ENCODE measurements around the gene SUSD6.

SUSD6 gene

GRCh38 chr14:69654116-69654515 lies 42.7 kb downstream of the SUSD6 start:
- no peak overlapping the region for H2BK15ac ChIP-seq (replicated peaks; ENCODE audit: low read depth)
- no peak overlapping the region for H3K23ac ChIP-seq (ENCODE audit: low read length)
- no peak overlapping the region for H3K4me2 ChIP-seq (ENCODE audit: low read length)
- no peaks in the 10 kb centered on the region for H3K79me1 ChIP-seq (ENCODE audit: low read length)
- no peak overlapping the region for H3K4me3 ChIP-seq (ENCODE audit: low read length)
- no peak overlapping the region for H3K4ac ChIP-seq (ENCODE audit: low read depth, low read length)
- no peak overlapping the region for H3K56ac ChIP-seq (ENCODE audit: low read length)
- no peak overlapping the region for H2BK120ac ChIP-seq (ENCODE audit: low read depth, low read length)
- H3K27me3 ChIP-seq (ENCODE audit: insufficient read depth, low read length, poor library complexity) = no peaks in the 10 kb centered on the region
- H2BK5ac ChIP-seq (ENCODE audit: low read length) = no peak overlapping the region
- H3K27ac ChIP-seq (ENCODE audit: low read depth, low read length) = no peak overlapping the region
- H2AK5ac ChIP-seq (ENCODE audit: low read length) = no peak overlapping the region
- no peaks in the 10 kb centered on the region for H3K36me3 ChIP-seq (ENCODE audit: control insufficient read depth, insufficient read depth, low read length)
- no CpG with 5 or more reads among the region's 3 CpGs for WGBS (ENCODE audit: extremely low coverage, insufficient coverage, low lambda C conversion rate)
- H3K4me1 ChIP-seq (ENCODE audit: control insufficient read depth, low read depth, low read length) = peaks cover 17% of the 10 kb centered on the region
- H4K8ac ChIP-seq (ENCODE audit: low read depth, low read length) = no peak overlapping the region
- H3K79me2 ChIP-seq (ENCODE audit: control insufficient read depth, insufficient read depth, low read length) = no peaks in the 10 kb centered on the region
- no peak overlapping the region for H4K5ac ChIP-seq (ENCODE audit: low read length)
- H3K9ac ChIP-seq (ENCODE audit: low read length) = no peak overlapping the region
- no peak overlapping the region for H3K18ac ChIP-seq (ENCODE audit: low read length)
- DNase-seq = no peak

GRCh38 chr14:69657950-69658355 lies 46.6 kb downstream of the SUSD6 start:
- no peaks in the 10 kb centered on the region for H3K27me3 ChIP-seq (ENCODE audit: insufficient read depth, low read length, poor library complexity)
- H3K4me1 ChIP-seq (ENCODE audit: control insufficient read depth, low read depth, low read length) = peaks cover 10% of the 10 kb centered on the region
- no peak overlapping the region for H3K4me3 ChIP-seq (ENCODE audit: low read length)
- no peak overlapping the region for H3K4ac ChIP-seq (ENCODE audit: low read depth, low read length)
- H3K18ac ChIP-seq (ENCODE audit: low read length) = no peak overlapping the region
- H2BK15ac ChIP-seq (replicated peaks; ENCODE audit: low read depth) = no peak overlapping the region
- H3K27ac ChIP-seq (ENCODE audit: low read depth, low read length) = no peak overlapping the region
- no peaks in the 10 kb centered on the region for H3K36me3 ChIP-seq (ENCODE audit: control insufficient read depth, insufficient read depth, low read length)
- no peak overlapping the region for H3K23ac ChIP-seq (ENCODE audit: low read length)
- no CpG with 5 or more reads among the region's 9 CpGs for WGBS (ENCODE audit: extremely low coverage, insufficient coverage, low lambda C conversion rate)
- no peak overlapping the region for H2AK5ac ChIP-seq (ENCODE audit: low read length)
- H3K9ac ChIP-seq (ENCODE audit: low read length) = no peak overlapping the region
- no peak overlapping the region for H4K5ac ChIP-seq (ENCODE audit: low read length)
- no peak overlapping the region for H2BK5ac ChIP-seq (ENCODE audit: low read length)
- no peak overlapping the region for H3K56ac ChIP-seq (ENCODE audit: low read length)
- H4K8ac ChIP-seq (ENCODE audit: low read depth, low read length) = no peak overlapping the region
- H2BK120ac ChIP-seq (ENCODE audit: low read depth, low read length) = no peak overlapping the region
- H3K79me2 ChIP-seq (ENCODE audit: control insufficient read depth, insufficient read depth, low read length) = no peaks in the 10 kb centered on the region
- no peaks in the 10 kb centered on the region for H3K79me1 ChIP-seq (ENCODE audit: low read length)
- H3K4me2 ChIP-seq (ENCODE audit: low read length) = no peak overlapping the region
- DNase-seq = peak; percentile 48

GRCh38 chr14:69658664-69659261 lies 47.4 kb downstream of the SUSD6 start:
- Histone ChIP-seq H2BK15ac (replicated peaks; ENCODE audit: low read depth) (no peak overlapping the region), H3K23ac (ENCODE audit: low read length) (no peak overlapping the region), H3K18ac (ENCODE audit: low read length) (no peak overlapping the region), H3K4me3 (ENCODE audit: low read length) (no peak overlapping the region), H4K8ac (ENCODE audit: low read depth, low read length) (no peak overlapping the region), H3K79me2 (ENCODE audit: control insufficient read depth, insufficient read depth, low read length) (no peaks in the 10 kb centered on the region), H3K4me2 (ENCODE audit: low read length) (no peak overlapping the region), H2BK5ac (ENCODE audit: low read length) (no peak overlapping the region), H3K79me1 (ENCODE audit: low read length) (no peaks in the 10 kb centered on the region), H3K27ac (ENCODE audit: low read depth, low read length) (no peak overlapping the region), H2AK5ac (ENCODE audit: low read length) (no peak overlapping the region), H3K27me3 (ENCODE audit: insufficient read depth, low read length, poor library complexity) (no peaks in the 10 kb centered on the region), H3K56ac (ENCODE audit: low read length) (peak overlapping the region; percentile 52), H4K5ac (ENCODE audit: low read length) (no peak overlapping the region), H3K36me3 (ENCODE audit: control insufficient read depth, insufficient read depth, low read length) (no peaks in the 10 kb centered on the region), H3K4me1 (ENCODE audit: control insufficient read depth, low read depth, low read length) (peaks cover 10% of the 10 kb centered on the region), H2BK120ac (ENCODE audit: low read depth, low read length) (no peak overlapping the region), H3K4ac (ENCODE audit: low read depth, low read length) (no peak overlapping the region), H3K9ac (ENCODE audit: low read length) (no peak overlapping the region)
- 100% methylated on average over 2 of the region's 8 CpGs for WGBS (ENCODE audit: extremely low coverage, insufficient coverage, low lambda C conversion rate)
- no peak for DNase-seq

GRCh38 chr14:69660344-69661193 lies 49.2 kb downstream of the SUSD6 start:
- Histone ChIP-seq H3K4me2 (ENCODE audit: low read length) (no peak overlapping the region), H3K4ac (ENCODE audit: low read depth, low read length) (no peak overlapping the region), H3K27ac (ENCODE audit: low read depth, low read length) (no peak overlapping the region), H3K79me1 (ENCODE audit: low read length) (no peaks in the 10 kb centered on the region), H3K4me3 (ENCODE audit: low read length) (no peak overlapping the region), H3K56ac (ENCODE audit: low read length) (no peak overlapping the region), H3K18ac (ENCODE audit: low read length) (no peak overlapping the region), H2BK120ac (ENCODE audit: low read depth, low read length) (no peak overlapping the region), H3K4me1 (ENCODE audit: control insufficient read depth, low read depth, low read length) (peaks cover 10% of the 10 kb centered on the region), H3K23ac (ENCODE audit: low read length) (no peak overlapping the region), H2BK15ac (replicated peaks; ENCODE audit: low read depth) (no peak overlapping the region), H3K9ac (ENCODE audit: low read length) (no peak overlapping the region), H4K5ac (ENCODE audit: low read length) (no peak overlapping the region), H3K27me3 (ENCODE audit: insufficient read depth, low read length, poor library complexity) (no peaks in the 10 kb centered on the region), H4K8ac (ENCODE audit: low read depth, low read length) (no peak overlapping the region), H3K36me3 (ENCODE audit: control insufficient read depth, insufficient read depth, low read length) (no peaks in the 10 kb centered on the region), H2BK5ac (ENCODE audit: low read length) (no peak overlapping the region), H3K79me2 (ENCODE audit: control insufficient read depth, insufficient read depth, low read length) (no peaks in the 10 kb centered on the region), H2AK5ac (ENCODE audit: low read length) (no peak overlapping the region)
- no peak for DNase-seq
- WGBS (ENCODE audit: extremely low coverage, insufficient coverage, low lambda C conversion rate) = no CpG with 5 or more reads among the region's 2 CpGs

GRCh38 chr14:69661194-69661537 lies 49.8 kb downstream of the SUSD6 start:
- Histone ChIP-seq H3K27me3 (ENCODE audit: insufficient read depth, low read length, poor library complexity) (no peaks in the 10 kb centered on the region), H3K4me1 (ENCODE audit: control insufficient read depth, low read depth, low read length) (peaks cover 10% of the 10 kb centered on the region), H2BK15ac (replicated peaks; ENCODE audit: low read depth) (no peak overlapping the region), H2AK5ac (ENCODE audit: low read length) (no peak overlapping the region), H2BK120ac (ENCODE audit: low read depth, low read length) (no peak overlapping the region), H3K56ac (ENCODE audit: low read length) (no peak overlapping the region), H3K27ac (ENCODE audit: low read depth, low read length) (no peak overlapping the region), H3K18ac (ENCODE audit: low read length) (no peak overlapping the region), H3K9ac (ENCODE audit: low read length) (no peak overlapping the region), H4K8ac (ENCODE audit: low read depth, low read length) (no peak overlapping the region), H3K4ac (ENCODE audit: low read depth, low read length) (no peak overlapping the region), H3K4me2 (ENCODE audit: low read length) (no peak overlapping the region), H3K4me3 (ENCODE audit: low read length) (no peak overlapping the region), H3K79me2 (ENCODE audit: control insufficient read depth, insufficient read depth, low read length) (no peaks in the 10 kb centered on the region), H3K79me1 (ENCODE audit: low read length) (no peaks in the 10 kb centered on the region), H4K5ac (ENCODE audit: low read length) (no peak overlapping the region), H3K23ac (ENCODE audit: low read length) (no peak overlapping the region), H3K36me3 (ENCODE audit: control insufficient read depth, insufficient read depth, low read length) (no peaks in the 10 kb centered on the region), H2BK5ac (ENCODE audit: low read length) (no peak overlapping the region)
- DNase-seq = no peak
- no CpG with 5 or more reads among the region's 1 CpG for WGBS (ENCODE audit: extremely low coverage, insufficient coverage, low lambda C conversion rate)

Measured in mesendoderm (in vitro differentiated cells).